GM12878 (cell line): ENCODE data around the gene NCBP3.
A peak's percentile ranks its signal among the peaks of the same experiment; 100 is the strongest.

Experiments
- BRCA1 ChIP-seq: IDR thresholded peaks from 2 replicates; pipeline ENCODE4 v1.6.1; 2011; ENCODE audit warnings: low read depth, low read length, improper control_type of control experiment
- CTCF ChIP-seq, 3 experiments: IDR thresholded peaks in 2 of 3; conservative IDR thresholded peaks in 1 of 3; 2 replicates each; pipeline ENCODE4 v1.5.1; 2011; ENCODE audit warnings: low read depth in 3 of 3, low read length in 3 of 3, mild to moderate bottlenecking in 3 of 3, control low read depth in 2 of 3, moderate library complexity in 2 of 3, inconsistent platforms in 1 of 3, mixed read lengths in 1 of 3; ENCODE audit not compliant: control insufficient read depth in 2 of 3, insufficient read depth in 1 of 3; ENCODE audit errors: extremely low read depth in 1 of 3
- FOS ChIP-seq: IDR thresholded peaks from 3 replicates; pipeline ENCODE4 v1.6.1; 2011; ENCODE audit warnings: borderline replicate concordance; ENCODE audit not compliant: insufficient read length; ENCODE audit errors: extremely low read depth
- HDAC2 ChIP-seq: fragments of 200-600 bp; sonication (generic); IDR thresholded peaks from 2 replicates; pipeline ENCODE4 v1.6.1; 2017
- MXI1 ChIP-seq: fragments of 150-350 bp; IDR thresholded peaks from 2 replicates; pipeline ENCODE4 v1.6.1; 2011; ENCODE audit warnings: low read depth, mild to moderate bottlenecking, inconsistent platforms, low read length, improper control_type of control experiment
- NR2F1 ChIP-seq: fragments of 450-650 bp; conservative IDR thresholded peaks from 2 replicates; pipeline ENCODE4 v1.6.1; 2017; ENCODE audit warnings: mild to moderate bottlenecking
- POLR2A ChIP-seq: IDR thresholded peaks from 2 replicates; pipeline ENCODE4 v1.6.1; 2011; ENCODE audit warnings: low read depth, mild to moderate bottlenecking, low read length
- POLR2AphosphoS5 ChIP-seq: IDR thresholded peaks from 2 replicates; pipeline ENCODE4 v1.6.1; 2011; ENCODE audit warnings: mild to moderate bottlenecking, low read length, inconsistent platforms
- RFX5 ChIP-seq: IDR thresholded peaks from 2 replicates; pipeline ENCODE4 v1.6.1; 2011; ENCODE audit warnings: low read depth, low read length, improper control_type of control experiment
- SREBF2 ChIP-seq: IDR thresholded peaks from 2 replicates; pipeline ENCODE4 v1.6.1; 2012; ENCODE audit warnings: mild to moderate bottlenecking, low read length
- TAF1 ChIP-seq: IDR thresholded peaks from 2 replicates; pipeline ENCODE4 v1.6.1; 2011; ENCODE audit warnings: mild to moderate bottlenecking, low read depth, low read length, borderline replicate concordance
- USF2 ChIP-seq: IDR thresholded peaks from 2 replicates; pipeline ENCODE4 v1.6.1; 2011; ENCODE audit warnings: low read depth, low read length, improper control_type of control experiment, borderline replicate concordance

- TF ChIP-seq POLR2A (no peak), USF2 (no peak), TAF1 (no peak), SREBF2 (no peak), POLR2AphosphoS5 (no peak), HDAC2 (no peak), BRCA1 (no peak), NR2F1 (no peak), CTCF (IDR thresholded peaks at IDR 0.05 in 2 of 3, conservative IDR thresholded peaks at IDR 0.05 in 1 of 3; ENCODE audit: control insufficient read depth in 2 of 3, extremely low read depth in 1 of 3, insufficient read depth in 1 of 3, low read depth in 3 of 3, low read length in 3 of 3) (peak; percentile 69 to 86 (median 74)), RFX5 (no peak), MXI1 (no peak), FOS (no peak)
Measured at GRCh38 chr17:3843935-3844516, 2.0 kb downstream of the NCBP3 start.
